Nephron progenitor cell (in vitro differentiated cells): ENCODE measurements around the gene SLX1A.
A peak's percentile ranks its signal among the peaks of the same experiment; 100 is the strongest.
"Not testable (repeated sequence)": the region's sequence is repeated elsewhere in the genome, so short reads cannot be mapped to it uniquely, and the experiment has no call there.

Source experiments
- DNase-seq: peaks from one replicate; pipeline ENCODE4 v3.0.0; 2021
- H3K27ac Mint-ChIP-seq: 2 replicates; pipeline ENCODE4 v1.8.0; 2021; ENCODE audit warnings: mild to moderate bottlenecking, moderate library complexity, mixed read lengths
- H3K27me3 Mint-ChIP-seq: 2 replicates; pipeline ENCODE4 v1.8.0; 2021; ENCODE audit warnings: mild to moderate bottlenecking, low read depth, mixed read lengths; ENCODE audit not compliant: poor library complexity
- H3K36me3 Mint-ChIP-seq: 2 replicates; pipeline ENCODE4 v1.8.0; 2021; ENCODE audit warnings: low read depth, mixed read lengths
- H3K4me1 Mint-ChIP-seq: 2 replicates; pipeline ENCODE4 v1.8.0; 2021; ENCODE audit warnings: mixed read lengths
- H3K4me3 Mint-ChIP-seq: 2 replicates; pipeline ENCODE4 v1.8.0; 2021; ENCODE audit warnings: mild to moderate bottlenecking, moderate library complexity, mixed read lengths
- H3K9me3 Mint-ChIP-seq: 2 replicates; pipeline ENCODE4 v1.8.0; 2021; ENCODE audit warnings: mild to moderate bottlenecking, moderate library complexity, mixed read lengths
- CTCF ChIP-seq: fragments of 200-600 bp; sonication (generic); IDR thresholded peaks from 2 replicates; pipeline ENCODE4 v1.5.0; 2021; ENCODE audit warnings: antibody characterized with exemption

The SLX1A gene

GRCh38 chr16:30173054-30173453 lies 20.6 kb upstream of the SLX1A start:
- no peaks in the 10 kb centered on the region for H3K4me1 Mint-ChIP-seq
- no peak overlapping the region for H3K4me3 Mint-ChIP-seq
- no peak for TF ChIP-seq CTCF
- H3K36me3 Mint-ChIP-seq, result peaks cover 4% of the 10 kb centered on the region
- no peak overlapping the region for H3K27ac Mint-ChIP-seq
- H3K27me3 Mint-ChIP-seq, result peaks cover 14% of the 10 kb centered on the region
- peaks cover 16% of the 10 kb centered on the region for H3K9me3 Mint-ChIP-seq
- DNase-seq, result no peak

- H3K4me3 Mint-ChIP-seq, H3K36me3 Mint-ChIP-seq, H3K4me1 Mint-ChIP-seq, H3K9me3 Mint-ChIP-seq, DNase-seq, H3K27ac Mint-ChIP-seq: not testable (repeated sequence)
- peaks cover 34% of the 10 kb centered on the region for H3K27me3 Mint-ChIP-seq
Observed at GRCh38 chr16:30176876-30177275, 16.8 kb upstream of the SLX1A start.

- no peak for DNase-seq
- TF ChIP-seq CTCF, result no peak
- peaks cover 29% of the 10 kb centered on the region for H3K27me3 Mint-ChIP-seq
- H3K36me3 Mint-ChIP-seq, result no peaks in the 10 kb centered on the region
- no peak overlapping the region for H3K27ac Mint-ChIP-seq
- H3K4me3 Mint-ChIP-seq, result no peak overlapping the region
- peaks cover 1% of the 10 kb centered on the region for H3K4me1 Mint-ChIP-seq
- H3K9me3 Mint-ChIP-seq, result no peaks in the 10 kb centered on the region
Observed at GRCh38 chr16:30179195-30179594, 14.5 kb upstream of the SLX1A start.

- Mint-ChIP-seq H3K4me3 (no peak overlapping the region), H3K9me3 (no peaks in the 10 kb centered on the region), H3K4me1 (peaks cover 9% of the 10 kb centered on the region), H3K27ac (no peak overlapping the region), H3K36me3 (no peaks in the 10 kb centered on the region), H3K27me3 (peaks cover 29% of the 10 kb centered on the region)
- no peak for DNase-seq
- no peak for TF ChIP-seq CTCF
Observed at GRCh38 chr16:30179931-30180330, 13.7 kb upstream of the SLX1A start.

- no peak overlapping the region for H3K4me3 Mint-ChIP-seq
- no peak for TF ChIP-seq CTCF
- no peaks in the 10 kb centered on the region for H3K9me3 Mint-ChIP-seq
- H3K36me3 Mint-ChIP-seq, result no peaks in the 10 kb centered on the region
- no peak overlapping the region for H3K27ac Mint-ChIP-seq
- peaks cover 9% of the 10 kb centered on the region for H3K4me1 Mint-ChIP-seq
- H3K27me3 Mint-ChIP-seq, result peaks cover 29% of the 10 kb centered on the region
- DNase-seq, result no peak
Observed at GRCh38 chr16:30180741-30181140, 12.9 kb upstream of the SLX1A start.

GRCh38 chr16:30183233-30184095 lies 10.2 kb upstream of the SLX1A start, which contains the start of gene CORO1A:
CORO1A (plus strand) TSS chr16:30183602; CDS start chr16:30185210, 1,608 bp downstream.
- Mint-ChIP-seq H3K36me3 (no peaks in the 10 kb centered on the region), H3K4me1 (peaks cover 9% of the 10 kb centered on the region), H3K27ac (no peak within 1 kb of the TSS), H3K4me3 (peak within 1 kb of the TSS; percentile 84), H3K9me3 (no peaks in the 10 kb centered on the region), H3K27me3 (peaks cover 27% of the 10 kb centered on the region)
- no peak for TF ChIP-seq CTCF
- DNase-seq, result peak; percentile 90
